Bone marrow (tissue), 2 donors: Measurements from ENCODE around the gene KCNAB2.

Experiments used
- DNase-seq, 2 donors: peaks; one replicate each; lab custom pipeline; 2025; lab: John Stamatoyannopoulos, UW

KCNAB2 gene

DNA sequence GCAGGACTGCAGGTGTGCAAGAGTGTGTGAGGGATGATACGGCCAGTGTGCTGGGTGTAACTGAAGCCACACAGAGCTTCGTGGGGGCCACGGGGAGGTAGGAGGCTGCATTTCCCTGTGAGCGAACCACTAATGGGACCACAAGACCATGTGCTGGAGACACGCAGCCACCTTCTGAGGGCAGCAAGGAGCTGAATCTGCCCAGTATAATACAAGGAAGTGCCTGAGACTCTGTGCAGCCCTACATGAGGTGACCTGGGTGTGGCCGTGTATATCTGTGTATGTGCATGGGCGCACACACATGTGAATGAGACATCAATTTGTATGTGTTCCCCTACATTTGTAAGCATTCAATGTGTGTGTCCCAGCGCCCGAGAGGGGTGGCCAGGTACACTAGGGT, 83.6 kb downstream of the KCNAB2 start:
- no peak for DNase-seq

DNA sequence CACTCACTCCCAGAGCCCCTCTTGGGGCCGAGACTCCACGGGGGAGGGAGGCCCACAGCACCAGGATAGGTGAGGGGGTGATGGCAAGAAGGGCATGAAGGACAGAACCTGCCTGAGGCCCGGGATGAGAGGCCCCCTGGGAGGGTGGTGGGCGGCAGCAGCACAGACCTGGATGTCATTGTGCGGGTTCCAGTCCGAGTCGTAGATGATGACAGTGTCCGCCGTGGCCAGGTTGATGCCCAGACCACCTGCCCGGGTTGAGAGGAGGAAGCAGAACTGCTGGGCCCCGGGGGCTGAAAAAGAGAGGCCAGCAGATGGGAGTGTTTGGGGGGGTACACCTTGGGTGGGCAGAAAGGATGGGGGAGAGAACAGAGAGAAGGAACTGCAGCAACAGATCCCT, 84.3 kb downstream of the KCNAB2 start:
- DNase-seq = no peak

DNA sequence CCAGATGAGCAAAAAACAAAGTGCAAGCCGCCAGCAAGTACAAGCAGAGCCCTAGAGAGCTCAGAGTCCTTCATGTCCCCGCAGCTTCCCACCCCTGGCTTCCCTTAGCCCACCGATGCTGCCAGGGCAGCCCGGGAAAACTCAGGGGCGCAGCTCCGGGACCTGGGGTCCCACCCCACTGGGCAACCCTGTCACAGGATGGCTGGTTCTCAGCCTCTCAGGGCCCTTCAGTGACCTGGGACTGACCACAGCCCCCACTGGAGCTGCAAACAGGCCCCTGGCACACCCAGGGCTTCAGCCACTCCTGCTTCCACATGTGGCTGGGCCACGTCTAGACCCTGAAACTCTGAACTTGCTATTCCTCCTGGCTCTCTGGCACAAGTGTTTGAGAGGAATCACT, 84.9 kb downstream of the KCNAB2 start:
- DNase-seq = no peak

GRCh38 chr1:6131561-6131960, 85.9 kb downstream of the KCNAB2 start:
- DNase-seq = no peak

DNA sequence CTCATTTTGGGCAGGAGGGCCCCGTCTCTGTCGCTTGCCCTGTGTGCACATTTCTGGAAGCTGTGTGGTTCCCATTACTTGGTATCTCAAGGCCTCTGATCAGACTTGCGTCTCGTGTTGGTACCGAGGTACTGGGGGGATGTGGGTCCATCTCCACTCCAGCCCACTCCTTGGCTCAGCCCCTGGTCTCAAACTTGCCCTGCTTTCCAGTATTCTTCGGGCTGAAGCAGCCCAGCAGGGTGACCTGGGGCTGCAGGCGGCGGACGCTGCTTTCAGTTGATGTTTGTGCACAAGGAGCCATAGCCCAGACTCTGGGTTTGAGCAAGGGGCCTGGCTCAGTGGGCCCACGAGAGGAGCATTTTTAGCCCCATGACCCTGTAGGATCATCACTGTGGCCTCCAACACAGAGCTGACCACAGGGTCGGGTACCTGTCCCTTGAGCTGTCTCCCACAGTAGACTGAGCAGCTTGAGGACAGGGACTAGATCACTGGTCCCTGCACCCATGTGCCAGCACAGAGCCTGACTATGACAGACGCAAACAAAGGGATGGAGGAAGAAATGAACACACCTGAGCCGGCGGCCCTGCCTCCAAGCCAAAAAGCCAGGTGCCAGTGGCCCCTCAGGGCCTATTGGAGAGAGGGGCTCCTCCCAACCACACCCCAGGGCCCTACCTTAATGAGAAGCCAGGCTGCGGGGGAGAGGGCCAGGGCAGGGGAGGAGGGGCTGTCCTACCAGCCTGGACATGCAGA, 87.6 kb downstream of the KCNAB2 start:
- DNase-seq = no peak

DNA sequence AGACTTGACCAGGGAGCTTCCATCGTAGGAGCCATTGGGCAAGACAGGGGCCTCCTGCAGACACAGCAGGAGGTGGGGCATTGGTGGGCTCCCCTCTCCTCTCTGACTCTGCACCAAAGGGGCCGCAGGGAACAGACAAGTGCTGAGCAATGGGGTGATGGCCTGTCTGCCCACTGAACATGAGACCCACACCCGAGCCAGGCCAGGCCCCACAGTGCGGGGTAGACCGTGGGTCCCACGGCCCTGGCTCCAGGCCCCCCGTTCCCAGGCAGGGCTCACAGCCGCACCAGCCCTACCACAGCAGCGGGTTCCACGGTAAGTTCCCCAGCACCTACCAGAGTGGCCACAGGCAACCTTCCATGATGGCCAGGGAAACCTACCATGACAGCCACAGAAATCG, 88.5 kb downstream of the KCNAB2 start:
- DNase-seq = no peak

- DNase-seq = no peak
Measured at GRCh38 chr1:6134741-6135510, 89.2 kb downstream of the KCNAB2 start.

- no peak for DNase-seq
Measured at GRCh38 chr1:6136516-6137220, 91.0 kb downstream of the KCNAB2 start.

DNA sequence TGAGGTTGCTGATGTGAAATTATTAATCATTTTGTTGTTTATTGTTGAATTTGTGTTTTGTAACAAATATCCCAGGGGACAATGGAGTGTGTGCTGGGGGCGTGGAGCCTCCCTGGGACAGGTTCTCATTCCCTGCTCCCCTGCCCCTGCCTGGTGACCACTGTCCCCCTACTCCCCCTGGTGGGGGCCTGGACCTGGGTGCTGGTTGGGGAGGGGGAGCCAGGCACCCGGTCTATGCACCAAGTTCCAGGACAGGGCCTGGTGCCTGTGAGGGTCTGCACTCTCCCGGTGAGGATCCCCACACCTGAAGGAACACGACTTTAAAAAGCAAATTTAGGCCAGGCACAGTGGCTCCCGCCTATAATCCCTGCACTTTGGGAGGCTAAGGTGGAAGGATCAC, 92.1 kb downstream of the KCNAB2 start:
- DNase-seq = no peak

- no peak for DNase-seq
Measured at GRCh38 chr1:6140413-6140812, 94.7 kb downstream of the KCNAB2 start.

DNA sequence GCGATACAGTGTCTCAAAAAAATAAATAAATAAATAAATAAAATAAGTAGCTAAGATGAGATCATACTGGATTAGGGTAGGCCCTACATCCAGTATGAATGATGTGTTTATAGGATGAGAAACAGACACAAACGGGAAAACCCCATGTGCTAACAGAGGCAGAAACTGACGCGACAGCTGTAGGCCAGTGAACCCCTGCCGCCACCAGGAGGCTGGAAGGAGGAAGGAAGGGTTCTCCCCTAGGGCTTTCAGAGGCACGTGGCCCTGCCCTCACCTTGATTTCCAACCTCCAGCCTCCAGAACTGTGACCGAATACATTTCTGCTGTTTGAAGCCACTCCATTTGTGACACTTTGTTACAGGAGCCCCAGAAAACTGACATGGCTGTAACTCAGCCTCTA, 95.9 kb downstream of the KCNAB2 start:
- no peak for DNase-seq

DNA sequence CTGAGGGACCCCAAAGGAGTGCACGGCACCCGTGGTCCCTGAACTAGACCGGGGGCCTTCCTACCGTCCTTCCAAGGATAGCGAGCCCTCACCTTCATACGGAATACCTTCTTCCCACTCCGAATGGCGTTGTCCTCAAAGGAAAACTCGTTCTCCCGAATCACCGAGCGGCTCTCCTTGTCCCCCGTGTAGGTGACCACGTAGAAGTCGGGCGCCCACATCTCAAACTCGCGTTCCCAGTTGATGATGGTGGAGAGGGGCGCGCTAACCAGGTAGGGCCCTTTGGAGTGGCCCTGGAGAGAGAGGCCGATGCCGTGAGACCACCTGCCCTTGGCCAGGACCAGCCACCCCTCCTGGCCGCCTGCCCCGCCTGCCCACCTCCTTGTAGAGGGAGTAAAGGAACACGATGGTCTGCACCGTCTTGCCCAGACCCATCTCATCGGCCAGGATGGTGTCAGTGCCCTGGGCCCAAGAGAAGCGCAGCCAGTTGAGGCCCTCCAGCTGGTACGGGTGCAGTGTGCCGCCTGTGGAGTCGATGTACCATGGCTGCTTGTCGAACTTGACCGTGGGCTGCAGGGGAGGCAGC, 96.4 kb downstream of the KCNAB2 start:
- DNase-seq = no peak

DNA sequence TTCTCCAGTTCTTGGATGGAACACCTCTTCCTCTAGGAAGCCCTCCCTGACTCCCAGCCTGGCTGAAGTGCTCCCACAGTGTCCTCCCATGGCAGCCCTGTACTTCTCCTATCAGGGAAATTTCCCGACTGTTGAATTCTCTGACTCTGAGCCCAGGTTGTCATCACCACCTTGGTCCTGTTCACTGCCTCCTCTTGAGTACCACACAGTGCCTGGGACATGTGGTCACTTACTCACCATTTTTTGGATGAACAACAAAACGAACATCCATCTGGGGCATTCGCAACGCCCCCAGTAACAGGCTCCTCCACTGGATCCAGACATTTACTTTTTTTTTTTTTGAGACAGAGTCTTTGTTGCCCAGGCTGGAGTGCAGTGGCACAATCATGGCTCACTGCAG, 97.0 kb downstream of the KCNAB2 start:
- DNase-seq = no peak

- no peak for DNase-seq
Measured at GRCh38 chr1:6143395-6143794, 97.7 kb downstream of the KCNAB2 start.

DNA sequence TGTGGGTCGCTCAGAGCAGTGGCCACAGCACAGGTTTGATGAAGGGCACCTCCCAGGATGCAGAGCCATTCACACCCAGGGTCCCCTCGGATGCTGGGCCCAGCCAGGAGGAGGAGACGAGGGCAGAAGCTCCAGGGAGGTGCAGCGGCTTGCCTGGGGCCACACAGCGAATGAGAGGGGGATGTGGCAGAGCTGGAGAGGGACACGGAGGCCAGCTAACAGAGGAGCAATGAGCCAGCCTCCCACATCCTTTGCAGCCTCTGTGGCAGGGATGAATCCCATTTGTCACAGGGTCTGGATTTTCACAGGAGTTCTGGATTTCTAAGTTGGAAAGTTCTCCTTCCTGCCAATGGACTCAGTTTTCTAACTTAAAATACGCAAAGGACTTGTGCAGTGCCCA, 98.5 kb downstream of the KCNAB2 start:
- no peak for DNase-seq

DNA sequence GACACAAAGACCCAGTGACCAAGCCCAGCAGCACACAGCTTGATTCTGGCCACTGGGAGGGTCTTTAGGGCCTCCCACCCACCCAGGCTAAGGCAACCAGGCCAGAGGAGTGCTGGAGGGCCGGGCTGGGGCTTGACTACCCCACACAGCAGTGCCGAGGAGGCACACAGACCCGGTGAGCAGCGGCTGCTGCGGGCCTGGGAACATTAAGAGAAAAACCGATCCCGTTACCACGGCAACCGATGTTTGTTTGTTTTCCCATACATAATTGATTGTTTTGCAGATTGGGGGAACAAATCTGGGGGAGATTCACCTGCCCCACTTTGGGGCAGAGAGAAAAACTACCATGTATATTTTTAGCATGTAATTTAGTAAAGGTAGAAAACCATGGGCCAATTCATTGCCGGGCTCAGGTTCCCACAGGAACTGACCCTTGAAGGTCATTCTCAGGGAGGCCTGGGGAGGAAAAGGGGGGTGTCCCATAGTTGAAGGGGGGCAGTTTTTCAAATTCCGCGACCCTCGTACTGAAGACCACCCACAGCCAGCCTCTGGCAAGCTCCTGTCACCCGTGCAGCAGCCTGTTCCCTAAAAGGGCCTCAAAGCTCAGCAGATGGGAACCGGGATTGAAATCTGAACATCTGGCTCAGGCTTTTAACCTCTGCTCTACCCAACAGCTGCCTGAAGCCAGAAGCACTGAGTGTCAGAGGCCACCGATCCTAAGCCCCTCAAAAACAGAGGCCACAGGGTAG, 99.1 kb downstream of the KCNAB2 start:
- no peak for DNase-seq

GRCh38 chr1:6145396-6145750, 99.7 kb downstream of the KCNAB2 start:
- no peak for DNase-seq

DNA sequence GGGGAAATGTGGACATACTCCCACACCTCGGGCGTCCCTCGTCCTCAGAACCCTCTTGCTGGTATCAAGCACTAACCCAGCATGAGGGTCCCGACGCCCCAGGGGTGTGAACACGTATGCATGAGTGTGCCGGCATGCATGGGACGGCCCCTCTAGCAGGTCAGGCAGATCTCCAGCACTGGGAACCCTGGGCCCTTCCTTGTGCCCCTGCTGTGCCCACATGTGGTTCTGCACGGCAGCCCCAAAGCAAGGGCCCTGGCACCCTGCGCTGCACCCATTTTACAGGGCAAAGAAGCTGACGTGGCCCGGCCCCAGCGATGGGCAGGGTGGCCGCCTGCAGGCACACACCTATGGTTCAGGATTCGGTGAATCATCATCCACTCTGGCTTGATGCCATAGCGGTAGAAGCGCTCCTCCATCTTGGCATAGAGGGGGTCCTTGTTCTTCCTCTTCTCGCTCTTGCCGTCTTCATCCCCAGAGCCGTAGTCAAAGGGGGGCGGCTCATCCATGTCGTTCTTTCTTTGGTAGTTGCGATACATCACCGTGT, 100.2 kb downstream of the KCNAB2 start:
- no peak for DNase-seq

- no peak for DNase-seq
Measured at GRCh38 chr1:6148497-6149241, 103.0 kb downstream of the KCNAB2 start.

- DNase-seq = no peak
Measured at GRCh38 chr1:6149597-6149996, 103.9 kb downstream of the KCNAB2 start.
